Endothelial cell of umbilical vein (primary cell): ENCODE results near the gene HTN1.
"Not testable (repeated sequence)": the region's sequence is repeated elsewhere in the genome, so short reads cannot be mapped to it uniquely, and the experiment has no call there.

Source experiments
- CTCF ChIP-seq, 2 donors: IDR thresholded peaks; 1 replicate in 1 of 2; 2 replicates in 1 of 2; pipeline ENCODE4 v1.5.1; 2011; ENCODE audit warnings: low read length in 2 of 2, mild to moderate bottlenecking in 2 of 2, moderate library complexity in 2 of 2, control low read depth in 1 of 2, inconsistent platforms in 1 of 2, low read depth in 1 of 2; ENCODE audit not compliant: insufficient read depth in 1 of 2; ENCODE audit errors: extremely low read depth in 1 of 2
- EZH2 ChIP-seq: IDR thresholded peaks from 2 replicates; pipeline ENCODE4 v1.6.1; 2012; ENCODE audit warnings: borderline replicate concordance, low read depth, mild to moderate bottlenecking, moderate library complexity, low read length, inconsistent platforms; ENCODE audit not compliant: severe bottlenecking
- GATA2 ChIP-seq: IDR thresholded peaks from 2 replicates; pipeline ENCODE4 v1.7.0; 2011; ENCODE audit warnings: low read depth, mild to moderate bottlenecking, moderate library complexity, mixed read lengths, low read length; ENCODE audit not compliant: insufficient read length, insufficient read depth
- JUN ChIP-seq: IDR thresholded peaks from 2 replicates; pipeline ENCODE4 v1.6.1; 2011; ENCODE audit warnings: borderline replicate concordance, low read depth; ENCODE audit not compliant: insufficient read length, insufficient read depth
- POLR2A ChIP-seq: IDR thresholded peaks from 2 replicates; pipeline ENCODE4 v1.6.1; 2012; ENCODE audit warnings: low read depth, mild to moderate bottlenecking, control low read depth, low read length
- POLR2AphosphoS5 ChIP-seq: IDR thresholded peaks from 2 replicates; pipeline ENCODE4 v1.6.1; 2012; ENCODE audit warnings: low read depth, mild to moderate bottlenecking, control low read depth, low read length, moderate library complexity; ENCODE audit not compliant: insufficient read depth
- TF ChIP-seq, protein P1 (sequence below): IDR thresholded peaks from 2 replicates; pipeline ENCODE4 v1.6.1; 2011; ENCODE audit not compliant: insufficient read depth, insufficient read length

GRCh38 chr4:70050138-70050537, at the start of gene HTN1:
- TF ChIP-seq EZH2; CTCF (IDR thresholded peaks at IDR 0.05; ENCODE audit: extremely low read depth in 1 of 2, insufficient read depth in 1 of 2, low read depth in 1 of 2, low read length in 2 of 2); JUN; GATA2; POLR2A; POLR2AphosphoS5: not testable (repeated sequence)
- TF ChIP-seq, protein P1, sequence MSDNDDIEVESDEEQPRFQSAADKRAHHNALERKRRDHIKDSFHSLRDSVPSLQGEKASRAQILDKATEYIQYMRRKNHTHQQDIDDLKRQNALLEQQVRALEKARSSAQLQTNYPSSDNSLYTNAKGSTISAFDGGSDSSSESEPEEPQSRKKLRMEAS = not testable (repeated sequence)
